Thyroid gland (tissue), 4 donors: ENCODE data around the gene GOT2.

Source experiments
- POLR2A ChIP-seq, 2 donors: fragments of 450-650 bp; IDR thresholded peaks; one replicate each; pipeline ENCODE4 v1.6.1; 2017; ENCODE audit warnings: antibody characterized with exemption in 2 of 2, mild to moderate bottlenecking in 2 of 2, moderate library complexity in 1 of 2
- TF ChIP-seq, protein P1 (sequence below), 6 experiments: fragments of 200-600 bp in 3 of 6; fragments of 450-650 bp in 3 of 6; sonication (generic) in 3 of 6; IDR thresholded peaks; one replicate each; pipeline ENCODE4 v1.5.1; 2016 to 2019; ENCODE audit warnings: antibody characterized with exemption in 6 of 6, mild to moderate bottlenecking in 2 of 6, inconsistent platforms in 1 of 6, moderate library complexity in 1 of 6

DNA sequence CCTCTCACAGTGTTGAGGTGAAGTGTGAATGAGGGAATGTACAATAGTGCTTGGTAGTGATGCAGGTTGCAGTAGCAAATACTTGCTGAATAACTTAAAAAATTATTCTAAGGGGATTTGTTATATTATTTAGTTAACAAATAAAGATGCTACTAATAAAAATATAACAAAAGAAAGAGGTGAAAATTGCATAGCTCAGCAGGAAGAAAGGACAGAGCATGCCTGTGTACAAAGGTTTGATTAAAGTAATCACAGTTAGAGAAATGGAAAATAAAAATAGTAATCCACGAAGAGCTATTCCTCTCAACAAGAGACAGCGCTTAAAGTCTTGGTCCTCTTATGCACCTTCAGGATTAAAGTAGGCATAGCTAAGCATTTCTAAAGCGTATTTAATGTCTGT is 11.0 kb downstream of the GOT2 start:
- TF ChIP-seq, protein P1, sequence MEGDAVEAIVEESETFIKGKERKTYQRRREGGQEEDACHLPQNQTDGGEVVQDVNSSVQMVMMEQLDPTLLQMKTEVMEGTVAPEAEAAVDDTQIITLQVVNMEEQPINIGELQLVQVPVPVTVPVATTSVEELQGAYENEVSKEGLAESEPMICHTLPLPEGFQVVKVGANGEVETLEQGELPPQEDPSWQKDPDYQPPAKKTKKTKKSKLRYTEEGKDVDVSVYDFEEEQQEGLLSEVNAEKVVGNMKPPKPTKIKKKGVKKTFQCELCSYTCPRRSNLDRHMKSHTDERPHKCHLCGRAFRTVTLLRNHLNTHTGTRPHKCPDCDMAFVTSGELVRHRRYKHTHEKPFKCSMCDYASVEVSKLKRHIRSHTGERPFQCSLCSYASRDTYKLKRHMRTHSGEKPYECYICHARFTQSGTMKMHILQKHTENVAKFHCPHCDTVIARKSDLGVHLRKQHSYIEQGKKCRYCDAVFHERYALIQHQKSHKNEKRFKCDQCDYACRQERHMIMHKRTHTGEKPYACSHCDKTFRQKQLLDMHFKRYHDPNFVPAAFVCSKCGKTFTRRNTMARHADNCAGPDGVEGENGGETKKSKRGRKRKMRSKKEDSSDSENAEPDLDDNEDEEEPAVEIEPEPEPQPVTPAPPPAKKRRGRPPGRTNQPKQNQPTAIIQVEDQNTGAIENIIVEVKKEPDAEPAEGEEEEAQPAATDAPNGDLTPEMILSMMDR (IDR thresholded peaks at IDR 0.05), result no peak
- no peak for TF ChIP-seq POLR2A (IDR thresholded peaks at IDR 0.05)
